ENCODE data around the gene MICU1.

Gene MICU1

GRCh38 chr10:72539137-72539536 lies 86.7 kb downstream of the MICU1 start (continued):
- TF ChIP-seq, protein P1, sequence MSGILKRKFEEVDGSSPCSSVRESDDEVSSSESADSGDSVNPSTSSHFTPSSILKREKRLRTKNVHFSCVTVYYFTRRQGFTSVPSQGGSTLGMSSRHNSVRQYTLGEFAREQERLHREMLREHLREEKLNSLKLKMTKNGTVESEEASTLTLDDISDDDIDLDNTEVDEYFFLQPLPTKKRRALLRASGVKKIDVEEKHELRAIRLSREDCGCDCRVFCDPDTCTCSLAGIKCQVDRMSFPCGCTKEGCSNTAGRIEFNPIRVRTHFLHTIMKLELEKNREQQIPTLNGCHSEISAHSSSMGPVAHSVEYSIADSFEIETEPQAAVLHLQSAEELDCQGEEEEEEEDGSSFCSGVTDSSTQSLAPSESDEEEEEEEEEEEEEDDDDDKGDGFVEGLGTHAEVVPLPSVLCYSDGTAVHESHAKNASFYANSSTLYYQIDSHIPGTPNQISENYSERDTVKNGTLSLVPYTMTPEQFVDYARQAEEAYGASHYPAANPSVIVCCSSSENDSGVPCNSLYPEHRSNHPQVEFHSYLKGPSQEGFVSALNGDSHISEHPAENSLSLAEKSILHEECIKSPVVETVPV (CRISPR knock-in tag; IDR thresholded peaks at IDR 0.05) = no peak

- ATAC-seq = peak; percentile 35
- TF ChIP-seq, protein P2, sequence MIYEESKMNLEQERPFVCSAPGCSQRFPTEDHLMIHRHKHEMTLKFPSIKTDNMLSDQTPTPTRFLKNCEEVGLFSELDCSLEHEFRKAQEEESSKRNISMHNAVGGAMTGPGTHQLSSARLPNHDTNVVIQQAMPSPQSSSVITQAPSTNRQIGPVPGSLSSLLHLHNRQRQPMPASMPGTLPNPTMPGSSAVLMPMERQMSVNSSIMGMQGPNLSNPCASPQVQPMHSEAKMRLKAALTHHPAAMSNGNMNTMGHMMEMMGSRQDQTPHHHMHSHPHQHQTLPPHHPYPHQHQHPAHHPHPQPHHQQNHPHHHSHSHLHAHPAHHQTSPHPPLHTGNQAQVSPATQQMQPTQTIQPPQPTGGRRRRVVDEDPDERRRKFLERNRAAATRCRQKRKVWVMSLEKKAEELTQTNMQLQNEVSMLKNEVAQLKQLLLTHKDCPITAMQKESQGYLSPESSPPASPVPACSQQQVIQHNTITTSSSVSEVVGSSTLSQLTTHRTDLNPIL (CRISPR knock-in tag; IDR thresholded peaks at IDR 0.05; ENCODE audit: low read depth) = no peak
- TF ChIP-seq BACH2 (CRISPR knock-in tag; IDR thresholded peaks at IDR 0.05; ENCODE audit: borderline replicate concordance) = no peak
- TF ChIP-seq ESRRG (CRISPR knock-in tag; IDR thresholded peaks at IDR 0.05) = no peak
- no peak for TF ChIP-seq POU6F1 (CRISPR knock-in tag; IDR thresholded peaks at IDR 0.05; ENCODE audit: borderline replicate concordance, low read depth)
- no peak for TF ChIP-seq TCF4 (CRISPR knock-in tag; IDR thresholded peaks at IDR 0.05; ENCODE audit: borderline replicate concordance)
- TF ChIP-seq GLIS3 (CRISPR knock-in tag; IDR thresholded peaks at IDR 0.05) = no peak
- TF ChIP-seq ZNF565 (CRISPR knock-in tag; conservative IDR thresholded peaks at IDR 0.05; ENCODE audit: low read depth) = no peak
- TF ChIP-seq TSHZ2 (CRISPR knock-in tag; IDR thresholded peaks at IDR 0.05) = no peak
- no peak for TF ChIP-seq SNAI2 (CRISPR knock-in tag; IDR thresholded peaks at IDR 0.05)
These were observed 100.2 kb downstream of the MICU1 start for GRCh38 chr10:72525689-72526088.

DNA sequence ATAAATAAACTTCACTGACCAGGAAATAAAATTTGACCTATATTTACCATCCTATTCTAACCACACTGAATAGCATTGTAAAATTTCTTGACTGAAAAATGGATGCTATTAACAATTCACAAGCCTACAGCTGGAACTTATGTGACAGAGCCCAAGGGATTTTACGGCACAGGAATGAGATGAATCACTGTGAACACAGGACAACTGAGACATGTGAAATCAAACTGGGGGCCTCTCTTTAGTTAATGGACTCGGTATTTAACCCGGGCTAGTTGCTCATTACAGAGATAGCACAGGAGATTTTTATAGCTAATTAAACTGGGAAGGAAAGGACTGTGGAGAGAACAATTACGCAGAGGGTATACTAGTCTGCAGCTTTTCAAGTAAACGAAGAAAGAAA lies 100.6 kb downstream of the MICU1 start:
- ATAC-seq = peak; percentile 81
- no peak for TF ChIP-seq POU6F1 (CRISPR knock-in tag; IDR thresholded peaks at IDR 0.05; ENCODE audit: borderline replicate concordance, low read depth)
- TF ChIP-seq ZNF8 (CRISPR knock-in tag; IDR thresholded peaks at IDR 0.05) = no peak
- TF ChIP-seq SNAI2 (CRISPR knock-in tag; IDR thresholded peaks at IDR 0.05) = no peak

DNA sequence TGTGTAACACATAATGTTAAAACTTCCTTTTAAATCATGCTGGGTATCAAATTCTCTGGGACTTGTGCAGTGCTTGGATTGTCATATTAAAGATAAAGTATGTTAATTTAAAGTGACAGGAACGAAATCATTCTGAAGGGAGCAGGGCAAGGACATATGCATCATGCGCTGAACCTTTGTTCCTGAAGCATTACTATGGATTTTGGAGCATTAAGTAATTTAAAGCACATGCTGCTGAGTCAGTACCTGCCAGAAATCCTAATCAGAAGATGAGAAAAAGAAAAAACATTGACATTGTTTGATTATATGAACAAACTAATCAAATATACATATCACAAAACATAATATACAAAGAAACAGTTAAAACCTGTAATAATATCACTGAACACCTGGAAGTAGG lies 101.4 kb downstream of the MICU1 start:
- TF ChIP-seq TOX (CRISPR knock-in tag; IDR thresholded peaks at IDR 0.05; ENCODE audit: borderline replicate concordance) (no peak), TSHZ2 (CRISPR knock-in tag; IDR thresholded peaks at IDR 0.05) (no peak), PATZ1 (CRISPR knock-in tag; IDR thresholded peaks at IDR 0.05; ENCODE audit: borderline replicate concordance) (no peak), SNAI2 (CRISPR knock-in tag; IDR thresholded peaks at IDR 0.05) (no peak), ZNF565 (CRISPR knock-in tag; conservative IDR thresholded peaks at IDR 0.05; ENCODE audit: low read depth) (no peak), OSR1 (CRISPR knock-in tag; IDR thresholded peaks at IDR 0.05) (no peak), ISL1 (CRISPR knock-in tag; IDR thresholded peaks at IDR 0.05) (peak; percentile 47; the same call in 1 of the 2 replicates)
- ATAC-seq = peak; percentile 70
